GM21717 (cell line): ENCODE measurements around the gene ETV3L.

Experiments
- ATAC-seq: cut with Tn5 transposase; IDR thresholded peaks from one replicate; pipeline ENCODE4 v1.9.1; 2021; ENCODE audit warnings: mild to moderate bottlenecking, moderate library complexity; ENCODE audit not compliant: unreplicated experiment

The ETV3L gene

GRCh38 chr1:157132616-157133167 lies 33.1 kb upstream of the ETV3L start:
- no peak for ATAC-seq

GRCh38 chr1:157132111-157132510 lies 32.5 kb upstream of the ETV3L start:
- ATAC-seq, result no peak

- ATAC-seq, result no peak
These were observed 31.7 kb upstream of the ETV3L start for GRCh38 chr1:157131281-157131680.

- no peak for ATAC-seq
These were observed 25.2 kb upstream of the ETV3L start for GRCh38 chr1:157124855-157125254.

- ATAC-seq, result no peak
These were observed 19.8 kb upstream of the ETV3L start for GRCh38 chr1:157119448-157119847.

GRCh38 chr1:157119008-157119407 lies 19.4 kb upstream of the ETV3L start:
- ATAC-seq, result no peak

- ATAC-seq, result no peak
These were observed 18.0 kb upstream of the ETV3L start for GRCh38 chr1:157117527-157118057.

GRCh38 chr1:157116737-157117103 lies 17.1 kb upstream of the ETV3L start:
- ATAC-seq, result no peak

GRCh38 chr1:157115851-157116736 lies 16.5 kb upstream of the ETV3L start:
- no peak for ATAC-seq

- ATAC-seq, result no peak
These were observed 15.8 kb upstream of the ETV3L start for GRCh38 chr1:157115429-157115838.

GRCh38 chr1:157114183-157115121 lies 14.8 kb upstream of the ETV3L start:
- ATAC-seq, result no peak

- no peak for ATAC-seq
These were observed 14.0 kb upstream of the ETV3L start for GRCh38 chr1:157113631-157114030.

- ATAC-seq, result no peak
These were observed 13.5 kb upstream of the ETV3L start for GRCh38 chr1:157113106-157113505.

- ATAC-seq, result no peak
These were observed 12.7 kb upstream of the ETV3L start for GRCh38 chr1:157112186-157112867.

GRCh38 chr1:157111396-157112165 lies 12.0 kb upstream of the ETV3L start:
- ATAC-seq, result no peak

- ATAC-seq, result no peak
These were observed 11.1 kb upstream of the ETV3L start for GRCh38 chr1:157110686-157111085.

GRCh38 chr1:157110003-157110402 lies 10.4 kb upstream of the ETV3L start:
- no peak for ATAC-seq

- no peak for ATAC-seq
These were observed 8.8 kb upstream of the ETV3L start for GRCh38 chr1:157108448-157108847.

GRCh38 chr1:157107702-157108101 lies 8.1 kb upstream of the ETV3L start:
- no peak for ATAC-seq

- peak; percentile 5 for ATAC-seq
These were observed 7.2 kb upstream of the ETV3L start for GRCh38 chr1:157106813-157107189.
